Body of pancreas (tissue), 4 donors: ENCODE data around the gene RGS6. TPM values are rescaled to one million over a fixed set of nuclear protein-coding genes. Genes with fewer than 3 reads are reported as not detected.

ENCODE experiments used
- ATAC-seq: fragments of 150-250 bp; one replicate; pipeline ENCODE4 v1.9.1; 2016
- DNase-seq, 4 donors: peaks; one replicate each; pipeline ENCODE4 v3.0.0-alpha.2; 2019
- H3K27ac ChIP-seq, 4 donors: fragments of 200-600 bp; sonication (generic); 1 replicate in 3 of 4; 2 replicates in 1 of 4; pipeline versions ENCODE4 v1.5.1 to v1.6.1; 2016 to 2019; ENCODE audit warnings: mild to moderate bottlenecking in 1 of 4, mixed read lengths in 1 of 4, moderate library complexity in 1 of 4
- H3K27me3 ChIP-seq, 2 donors: fragments of 200-600 bp; sonication (generic); one replicate each; pipeline ENCODE4 v1.6.0; 2016; ENCODE audit warnings: mild to moderate bottlenecking in 1 of 2
- H3K36me3 ChIP-seq, 2 donors: fragments of 200-600 bp; sonication (generic); replicated peaks in 1 of 2; 2 replicates each; pipeline ENCODE4 v1.5.1; 2016; ENCODE audit warnings: low read depth in 2 of 2; ENCODE audit not compliant: insufficient read depth in 1 of 2
- H3K4me1 ChIP-seq: fragments of 200-600 bp; sonication (generic); one replicate; pipeline ENCODE4 v1.6.0; 2016
- H3K4me3 ChIP-seq, 2 donors: fragments of 200-600 bp; sonication (generic); 1 replicate in 1 of 2; 2 replicates in 1 of 2; pipeline ENCODE4 v1.5.1; 2016 to 2019
- H3K9me3 ChIP-seq, 3 donors: fragments of 200-600 bp; sonication (generic); 1 replicate in 2 of 3; 2 replicates in 1 of 3; pipeline ENCODE4 v1.5.1; 2016
- CTCF ChIP-seq, 7 experiments: fragments of 450-650 bp in 4 of 7; fragments of 200-600 bp in 3 of 7; sonication (generic) in 3 of 7; IDR thresholded peaks; one replicate each; pipeline ENCODE4 v1.5.1; 2016 to 2019; ENCODE audit warnings: antibody characterized with exemption in 7 of 7
- POLR2A ChIP-seq, 3 donors: fragments of 450-650 bp; IDR thresholded peaks; one replicate each; pipeline ENCODE4 v1.6.1; 2016; ENCODE audit warnings: antibody characterized with exemption in 3 of 3, mild to moderate bottlenecking in 2 of 3
- WGBS, 2 donors: methylation state at CpG; one replicate each; pipeline ENCODE4 v1.1.5; 2017; 5-methylcytosine and 5-hydroxymethylcytosine counted together
- intact Hi-C: fragments of 100-400 bp; cut with DNase I; formaldehyde crosslinking; loops from one replicate; pipeline ENCODE4 v1.15.1; 2023
- total RNA-seq, 2 donors: library from RNA; depleted of rRNA; stranded (reverse); fragments of >200 nt; gene quantifications; one replicate each; pipeline ENCODE4 v1.1.0, GENCODE V29; 2016

The RGS6 gene
- total RNA-seq, 2 donors from 2014 or later: 0.26 to 1.3 TPM

- DNase-seq (peak; percentile 68 to 80 (median 74)), ATAC-seq (peak; percentile 80)
- no peaks in the 10 kb centered on the region for H3K36me3 ChIP-seq
- H3K27ac ChIP-seq: no peak overlapping the region
- H3K27me3 ChIP-seq: no peaks in the 10 kb centered on the region
- intact Hi-C loops: no loop called here
- no peaks in the 10 kb centered on the region for H3K4me1 ChIP-seq
- WGBS, 2 donors: 52 to 54% methylated on average over 11 of the region's 11 CpGs
- H3K4me3 ChIP-seq: no peak overlapping the region
- TF ChIP-seq POLR2A (IDR thresholded peaks at IDR 0.05) (no peak), CTCF (IDR thresholded peaks at IDR 0.05) (peak; percentile 67 to 98 (median 91))
- no peaks in the 10 kb centered on the region for H3K9me3 ChIP-seq
Observed at GRCh38 chr14:72516936-72517700, 584.9 kb downstream of the RGS6 start.

GRCh38 chr14:72517736-72518135 is 585.5 kb downstream of the RGS6 start:
- no peak for TF ChIP-seq POLR2A (IDR thresholded peaks at IDR 0.05)
- Histone ChIP-seq H3K4me3 (no peak overlapping the region), H3K27me3 (no peaks in the 10 kb centered on the region), H3K9me3 (no peaks in the 10 kb centered on the region), H3K4me1 (no peaks in the 10 kb centered on the region), H3K27ac (no peak overlapping the region), H3K36me3 (no peaks in the 10 kb centered on the region)
- WGBS, 2 donors: 61 to 69% methylated on average over 2 of the region's 2 CpGs
- no peak for DNase-seq
- intact Hi-C loops: no loop called here
- ATAC-seq: no peak

- WGBS, 2 donors: 75 to 78% methylated on average over 4 of the region's 4 CpGs
- no peaks in the 10 kb centered on the region for H3K27me3 ChIP-seq
- intact Hi-C loops: no loop called here
- no peak overlapping the region for H3K27ac ChIP-seq
- no peaks in the 10 kb centered on the region for H3K9me3 ChIP-seq
- no peak for DNase-seq
- TF ChIP-seq CTCF (IDR thresholded peaks at IDR 0.05): no peak
- no peak for TF ChIP-seq POLR2A (IDR thresholded peaks at IDR 0.05)
- H3K4me3 ChIP-seq: no peak overlapping the region
- ATAC-seq: no peak
- no peaks in the 10 kb centered on the region for H3K36me3 ChIP-seq
- H3K4me1 ChIP-seq: no peaks in the 10 kb centered on the region
Observed at GRCh38 chr14:72518809-72519377, 586.7 kb downstream of the RGS6 start.

DNA sequence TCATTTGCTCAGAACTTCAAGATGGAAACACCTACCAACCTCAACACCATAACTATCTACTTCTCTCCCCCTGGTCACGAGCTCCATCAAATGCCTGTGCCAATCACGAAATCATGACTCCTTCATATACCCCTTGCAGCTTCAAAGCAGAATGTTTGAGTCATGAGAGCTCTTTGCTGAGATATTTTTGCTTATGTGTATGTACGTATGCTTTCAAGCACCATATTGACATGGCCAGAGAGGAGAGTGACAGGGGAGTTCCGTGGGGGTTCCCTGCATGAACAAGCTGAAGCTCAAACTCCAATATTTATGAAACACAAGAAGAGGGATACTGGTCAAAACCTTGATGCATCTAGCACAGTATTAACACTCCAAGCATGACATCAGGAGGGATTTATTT is 587.3 kb downstream of the RGS6 start:
- Histone ChIP-seq H3K4me3 (no peak overlapping the region), H3K36me3 (no peaks in the 10 kb centered on the region), H3K4me1 (no peaks in the 10 kb centered on the region), H3K27me3 (no peaks in the 10 kb centered on the region), H3K27ac (no peak overlapping the region), H3K9me3 (no peaks in the 10 kb centered on the region)
- ATAC-seq (no peak), DNase-seq (no peak)
- WGBS, 2 donors: 47 to 70% methylated on average over 4 of the region's 4 CpGs
- intact Hi-C loops: no loop called here
- no peak for TF ChIP-seq CTCF (IDR thresholded peaks at IDR 0.05)
- TF ChIP-seq POLR2A (IDR thresholded peaks at IDR 0.05): no peak

- 79 to 84% methylated on average over 4 of the region's 4 CpGs for WGBS, 2 donors
- Histone ChIP-seq H3K4me1 (no peaks in the 10 kb centered on the region), H3K4me3 (no peak overlapping the region), H3K36me3 (no peaks in the 10 kb centered on the region), H3K27ac (no peak overlapping the region), H3K27me3 (no peaks in the 10 kb centered on the region), H3K9me3 (no peaks in the 10 kb centered on the region)
- intact Hi-C loops: no loop called here
- DNase-seq (no peak), ATAC-seq (no peak)
- no peak for TF ChIP-seq CTCF (IDR thresholded peaks at IDR 0.05)
- no peak for TF ChIP-seq POLR2A (IDR thresholded peaks at IDR 0.05)
Observed at GRCh38 chr14:72521045-72521444, 588.8 kb downstream of the RGS6 start.
